Epithelial cell of esophagus (primary cell): Measurements from ENCODE around the gene SLC27A6.
A peak's percentile ranks its signal among the peaks of the same experiment; 100 is the strongest.
"Not testable (repeated sequence)": the region's sequence is repeated elsewhere in the genome, so short reads cannot be mapped to it uniquely, and the experiment has no call there.

Experiments used
- DNase-seq: peaks from one replicate; pipeline ENCODE4 v3.0.0; 2010; ENCODE audit warnings: low read depth
- H3K4me3 ChIP-seq: 2 replicates; pipeline ENCODE4 v1.5.1; 2011; ENCODE audit warnings: mild to moderate bottlenecking, low read length, control low read depth
- TF ChIP-seq, protein P1 (sequence below): IDR thresholded peaks from 2 replicates; pipeline ENCODE4 v1.5.1; 2011; ENCODE audit warnings: low read depth, mild to moderate bottlenecking, low read length, control low read depth, inconsistent platforms; ENCODE audit not compliant: insufficient read depth; ENCODE audit errors: missing control alignments

SLC27A6 gene, protein sequence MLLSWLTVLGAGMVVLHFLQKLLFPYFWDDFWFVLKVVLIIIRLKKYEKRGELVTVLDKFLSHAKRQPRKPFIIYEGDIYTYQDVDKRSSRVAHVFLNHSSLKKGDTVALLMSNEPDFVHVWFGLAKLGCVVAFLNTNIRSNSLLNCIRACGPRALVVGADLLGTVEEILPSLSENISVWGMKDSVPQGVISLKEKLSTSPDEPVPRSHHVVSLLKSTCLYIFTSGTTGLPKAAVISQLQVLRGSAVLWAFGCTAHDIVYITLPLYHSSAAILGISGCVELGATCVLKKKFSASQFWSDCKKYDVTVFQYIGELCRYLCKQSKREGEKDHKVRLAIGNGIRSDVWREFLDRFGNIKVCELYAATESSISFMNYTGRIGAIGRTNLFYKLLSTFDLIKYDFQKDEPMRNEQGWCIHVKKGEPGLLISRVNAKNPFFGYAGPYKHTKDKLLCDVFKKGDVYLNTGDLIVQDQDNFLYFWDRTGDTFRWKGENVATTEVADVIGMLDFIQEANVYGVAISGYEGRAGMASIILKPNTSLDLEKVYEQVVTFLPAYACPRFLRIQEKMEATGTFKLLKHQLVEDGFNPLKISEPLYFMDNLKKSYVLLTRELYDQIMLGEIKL

GRCh38 chr5:128965011-128965637 is at the start of gene SLC27A6:
SLC27A6 (plus strand) TSS chr5:128965488; CDS start chr5:128966138, 650 bp downstream.
- DNase-seq: peak; percentile 15
- peak within 1 kb of the TSS; percentile 25 for H3K4me3 ChIP-seq
- TF ChIP-seq, protein P1, sequence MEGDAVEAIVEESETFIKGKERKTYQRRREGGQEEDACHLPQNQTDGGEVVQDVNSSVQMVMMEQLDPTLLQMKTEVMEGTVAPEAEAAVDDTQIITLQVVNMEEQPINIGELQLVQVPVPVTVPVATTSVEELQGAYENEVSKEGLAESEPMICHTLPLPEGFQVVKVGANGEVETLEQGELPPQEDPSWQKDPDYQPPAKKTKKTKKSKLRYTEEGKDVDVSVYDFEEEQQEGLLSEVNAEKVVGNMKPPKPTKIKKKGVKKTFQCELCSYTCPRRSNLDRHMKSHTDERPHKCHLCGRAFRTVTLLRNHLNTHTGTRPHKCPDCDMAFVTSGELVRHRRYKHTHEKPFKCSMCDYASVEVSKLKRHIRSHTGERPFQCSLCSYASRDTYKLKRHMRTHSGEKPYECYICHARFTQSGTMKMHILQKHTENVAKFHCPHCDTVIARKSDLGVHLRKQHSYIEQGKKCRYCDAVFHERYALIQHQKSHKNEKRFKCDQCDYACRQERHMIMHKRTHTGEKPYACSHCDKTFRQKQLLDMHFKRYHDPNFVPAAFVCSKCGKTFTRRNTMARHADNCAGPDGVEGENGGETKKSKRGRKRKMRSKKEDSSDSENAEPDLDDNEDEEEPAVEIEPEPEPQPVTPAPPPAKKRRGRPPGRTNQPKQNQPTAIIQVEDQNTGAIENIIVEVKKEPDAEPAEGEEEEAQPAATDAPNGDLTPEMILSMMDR: no peak

DNA sequence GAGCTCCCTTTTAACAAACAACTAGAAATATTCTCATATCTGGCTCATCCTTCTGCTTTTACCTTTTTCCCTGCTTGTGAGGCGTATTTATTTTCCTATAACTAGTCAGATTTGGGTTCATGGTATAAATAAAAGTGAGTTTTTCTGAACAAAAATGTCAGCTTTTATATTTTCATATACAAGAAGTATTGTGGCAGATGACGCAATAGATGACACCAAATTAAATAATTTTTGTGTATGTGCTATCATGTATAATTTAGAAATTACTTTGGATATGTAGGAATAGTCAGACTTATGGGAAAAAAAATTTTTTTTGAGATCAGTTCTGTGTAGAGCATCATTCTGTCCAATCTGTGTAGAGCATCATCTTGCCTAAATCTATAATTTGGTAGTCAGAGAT is 45.7 kb upstream of the SLC27A6 start:
- TF ChIP-seq, protein P1: no peak
- no peak for DNase-seq
- H3K4me3 ChIP-seq: no peak overlapping the region

DNA sequence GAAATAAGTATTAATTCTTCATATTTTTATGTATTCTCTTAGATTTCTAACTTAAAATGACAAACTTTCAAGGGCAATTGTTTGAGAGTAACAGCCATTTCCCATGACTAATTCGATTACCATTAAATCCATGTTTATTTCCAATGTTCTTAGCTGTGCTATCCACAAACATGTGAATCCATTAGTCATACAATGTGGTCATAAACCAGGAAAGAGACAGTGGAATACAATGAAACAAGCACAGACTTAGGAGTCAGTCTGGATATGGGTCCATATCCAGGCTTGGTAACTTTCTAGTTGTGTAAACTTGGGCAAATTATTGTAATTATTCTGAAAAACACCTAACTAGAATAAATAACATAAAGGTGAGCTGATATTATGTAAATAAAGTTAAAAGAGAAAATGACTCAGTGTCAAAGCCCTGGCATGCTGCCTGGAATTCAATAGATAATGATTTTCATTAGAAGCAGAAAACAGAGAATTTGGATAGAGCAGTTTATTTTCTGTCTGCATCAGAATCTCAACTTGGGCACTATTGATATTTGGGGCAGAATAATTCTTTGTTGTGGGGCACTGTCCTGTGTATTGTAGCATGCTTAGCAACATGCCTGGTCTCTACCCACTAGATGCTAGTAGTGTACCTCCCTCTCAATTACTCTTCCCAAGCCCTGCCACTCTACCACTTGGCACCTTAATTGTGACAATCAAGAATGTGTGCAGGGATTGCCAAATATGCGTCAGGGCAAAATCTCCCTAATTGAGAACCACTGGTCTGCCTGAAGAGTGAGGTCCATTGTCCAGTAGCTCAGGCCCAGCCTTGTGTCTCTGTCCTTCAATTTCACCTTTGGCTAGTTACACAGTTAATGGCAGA is 44.7 kb upstream of the SLC27A6 start:
- H3K4me3 ChIP-seq: no peak overlapping the region
- DNase-seq: peak; percentile 87
- TF ChIP-seq, protein P1: no peak

DNA sequence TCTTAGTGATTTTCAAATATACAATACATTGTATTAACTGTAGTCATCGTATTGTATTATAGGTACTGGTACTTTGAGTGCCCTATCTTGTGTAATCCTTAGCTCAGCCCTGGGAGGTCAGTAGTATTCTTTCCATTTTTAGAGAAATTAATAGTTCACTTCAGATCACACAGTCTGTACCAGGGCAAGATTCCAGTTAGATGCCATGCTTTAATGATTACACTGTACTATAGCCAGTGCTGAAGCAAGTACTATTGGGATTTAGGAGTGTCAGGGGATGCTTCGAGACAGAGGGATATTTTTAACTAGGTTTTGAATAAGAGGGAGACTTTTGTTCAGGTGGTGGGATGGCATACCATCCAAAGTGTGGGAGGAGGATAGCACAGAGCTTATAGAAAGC is 41.0 kb upstream of the SLC27A6 start:
- TF ChIP-seq, protein P1: no peak
- H3K4me3 ChIP-seq: no peak overlapping the region
- no peak for DNase-seq

GRCh38 chr5:128925973-128926372 is 39.3 kb upstream of the SLC27A6 start:
- DNase-seq: no peak
- no peak overlapping the region for H3K4me3 ChIP-seq

GRCh38 chr5:128927644-128928043 is 37.6 kb upstream of the SLC27A6 start:
- no peak overlapping the region for H3K4me3 ChIP-seq
- DNase-seq: peak; percentile 64
- TF ChIP-seq, protein P1: no peak

More at GRCh38 chr5:128925973-128926372, 39.3 kb upstream of the SLC27A6 start:
- TF ChIP-seq, protein P1: no peak

- not testable (repeated sequence) for DNase-seq, H3K4me3 ChIP-seq
Observed at GRCh38 chr5:128932232-128932631, 33.1 kb upstream of the SLC27A6 start.

DNA sequence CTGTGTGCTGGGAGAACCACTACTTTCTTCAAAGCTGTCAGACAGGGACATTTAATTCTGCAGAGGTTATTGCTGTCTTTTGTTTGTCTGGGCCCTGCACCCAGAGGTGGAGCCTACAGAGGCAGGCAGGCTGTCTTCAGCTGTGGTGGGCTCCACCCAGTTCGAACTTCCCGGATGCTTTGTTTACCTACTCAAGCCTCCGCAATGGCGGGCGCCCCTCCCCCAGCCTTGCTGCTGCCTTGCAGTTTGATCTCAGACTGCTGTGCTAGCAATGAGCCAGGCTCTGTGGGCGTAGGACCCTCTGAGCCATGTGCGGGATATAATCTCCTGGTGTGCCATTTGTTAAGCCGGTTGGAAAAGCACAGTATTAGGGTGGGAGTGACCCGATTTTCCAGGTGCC is 22.2 kb upstream of the SLC27A6 start:
- H3K4me3 ChIP-seq, DNase-seq: not testable (repeated sequence)
